ENCODE measurements around the gene ZNF740.
A peak's percentile ranks its signal among the peaks of the same experiment; 100 is the strongest.

ZNF740 gene

GRCh38 chr12:53211476-53212381, 31.2 kb downstream of the ZNF740 start:
- intact Hi-C loops (cut with DNase I), result loop anchor here (2.0 kb wide), 1 partner anchor 133 kb away; no protein-coding TSS in a partner anchor
- peak in 2 of 10 donors; percentile 59 to 67 for DNase-seq

GRCh38 chr12:53212931-53213330, 32.4 kb downstream of the ZNF740 start:
- intact Hi-C loops (cut with DNase I), result loop anchor here (1.0 to 2.0 kb wide), 4 partner anchors 38 to 132 kb away; partner anchors contain the start of gene AAAS
- DNase-seq, result peak in 2 of 10 donors; percentile 76 to 77

GRCh38 chr12:53213348-53213747, 32.8 kb downstream of the ZNF740 start:
- peak; percentile 76 to 98 (median 90) for DNase-seq
- intact Hi-C loops (cut with DNase I), result loop anchor here (1.0 to 2.0 kb wide), 4 partner anchors 38 to 131 kb away; partner anchors contain the start of gene AAAS

- intact Hi-C loops (cut with DNase I), result no loop called here
- DNase-seq, result peak in 2 of 10 donors; percentile 19 to 55
Measured at GRCh38 chr12:53214221-53214620, 33.7 kb downstream of the ZNF740 start.

- intact Hi-C loops (cut with DNase I), result no loop called here
- DNase-seq, result peak in 2 of 10 donors; percentile 59 to 62
Measured at GRCh38 chr12:53214687-53215455, 34.3 kb downstream of the ZNF740 start.

GRCh38 chr12:53215497-53215896, 35.0 kb downstream of the ZNF740 start:
- DNase-seq, result peak in 2 of 10 donors; percentile 38 to 68
- intact Hi-C loops (cut with DNase I), result no loop called here

- intact Hi-C loops (cut with DNase I), result no loop called here
- peak in 2 of 10 donors; percentile 80 to 83 for DNase-seq
Measured at GRCh38 chr12:53217051-53217930, 36.8 kb downstream of the ZNF740 start.

GRCh38 chr12:53217931-53218307, 37.4 kb downstream of the ZNF740 start:
- intact Hi-C loops (cut with DNase I), result no loop called here
- peak in 2 of 10 donors; percentile 63 to 68 for DNase-seq

- peak in 2 of 10 donors; percentile 64 to 70 for DNase-seq
- intact Hi-C loops (cut with DNase I), result no loop called here
Measured at GRCh38 chr12:53218551-53219291, 38.2 kb downstream of the ZNF740 start.

- peak in 2 of 10 donors; percentile 80 to 82 for DNase-seq
- intact Hi-C loops (cut with DNase I), result no loop called here
Measured at GRCh38 chr12:53219292-53219955, 38.9 kb downstream of the ZNF740 start.

- peak in 9 of 10 donors; percentile 34 to 94 (median 73) for DNase-seq
- intact Hi-C loops (cut with DNase I), result no loop called here
Measured at GRCh38 chr12:53219956-53220693, 39.6 kb downstream of the ZNF740 start.

GRCh38 chr12:53220694-53221202, 40.2 kb downstream of the ZNF740 start:
- intact Hi-C loops (cut with DNase I), result no loop called here
- peak in 9 of 10 donors; percentile 52 to 95 (median 70) for DNase-seq

GRCh38 chr12:53221203-53222080, 40.9 kb downstream of the ZNF740 start:
- DNase-seq, result peak in 8 of 10 donors; percentile 42 to 91 (median 62)
- intact Hi-C loops (cut with DNase I), result no loop called here

GRCh38 chr12:53222170-53222721, 41.7 kb downstream of the ZNF740 start:
- DNase-seq, result peak in 2 of 10 donors; percentile 5 to 8
- intact Hi-C loops (cut with DNase I), result no loop called here

GRCh38 chr12:53222806-53223261, 42.3 kb downstream of the ZNF740 start:
- peak in 2 of 10 donors; percentile 19 to 37 for DNase-seq
- intact Hi-C loops (cut with DNase I), result no loop called here

GRCh38 chr12:53223389-53224060, 43.0 kb downstream of the ZNF740 start:
- DNase-seq, result peak in 6 of 10 donors; percentile 36 to 89 (median 72)
- intact Hi-C loops (cut with DNase I), result no loop called here
